ENCODE measurements around the gene CA5A.

GRCh38 chr16:87856791-87857228 lies 79.5 kb downstream of the CA5A start:
- TF ChIP-seq POLR2AphosphoS5 (IDR thresholded peaks at IDR 0.05) (no peak), CTCF (IDR thresholded peaks at IDR 0.05) (no peak)

Measured in sigmoid colon (tissue), 4 donors.